GM18520 (cell line): ENCODE measurements around the gene CD46.

Experiments
- ATAC-seq: cut with Tn5 transposase; IDR thresholded peaks from one replicate; pipeline ENCODE4 v1.9.1; 2021; ENCODE audit not compliant: unreplicated experiment

CD46 gene

GRCh38 chr1:207812778-207813511 lies 61.1 kb downstream of the CD46 start:
- no peak for ATAC-seq

GRCh38 chr1:207813512-207813881 lies 61.6 kb downstream of the CD46 start:
- ATAC-seq = no peak

GRCh38 chr1:207813946-207814345 lies 62.1 kb downstream of the CD46 start:
- no peak for ATAC-seq

- no peak for ATAC-seq
Measured at GRCh38 chr1:207814469-207814868, 62.6 kb downstream of the CD46 start.

- no peak for ATAC-seq
Measured at GRCh38 chr1:207815466-207815865, 63.6 kb downstream of the CD46 start.

- ATAC-seq = no peak
Measured at GRCh38 chr1:207815913-207816291, 64.0 kb downstream of the CD46 start.

GRCh38 chr1:207817166-207817565 lies 65.3 kb downstream of the CD46 start:
- ATAC-seq = no peak

GRCh38 chr1:207817778-207818751 lies 66.2 kb downstream of the CD46 start:
- no peak for ATAC-seq

GRCh38 chr1:207818971-207819451 lies 67.2 kb downstream of the CD46 start:
- ATAC-seq = no peak

- no peak for ATAC-seq
Measured at GRCh38 chr1:207820568-207821463, 69.0 kb downstream of the CD46 start.

- ATAC-seq = no peak
Measured at GRCh38 chr1:207821464-207822045, 69.7 kb downstream of the CD46 start.

- peak; percentile 13 for ATAC-seq
Measured at GRCh38 chr1:207822124-207822601, 70.3 kb downstream of the CD46 start.

GRCh38 chr1:207822602-207823451 lies 71.0 kb downstream of the CD46 start:
- ATAC-seq = peak; percentile 56

GRCh38 chr1:207823531-207823879 lies 71.7 kb downstream of the CD46 start:
- ATAC-seq = no peak

- ATAC-seq = peak; percentile 17
Measured at GRCh38 chr1:207823880-207824566, 72.2 kb downstream of the CD46 start.

GRCh38 chr1:207824691-207825408 lies 73.0 kb downstream of the CD46 start:
- no peak for ATAC-seq

- ATAC-seq = no peak
Measured at GRCh38 chr1:207825409-207825695, 73.5 kb downstream of the CD46 start.

GRCh38 chr1:207825719-207826556 lies 74.1 kb downstream of the CD46 start:
- peak; percentile 64 for ATAC-seq
